ENCODE results near the gene CABLES2.

CABLES2 gene

GRCh38 chr20:62407221-62407992 lies at the start of gene CABLES2:
TSS of gene CABLES2 (minus strand) at chr20:62407285. CDS start at chr20:62407276, 9 bp downstream.
- DNase-seq = peak; percentile 91 to 94

GRCh38 chr20:62455929-62456328 lies 48.8 kb upstream of the CABLES2 start:
- no peak for DNase-seq

GRCh38 chr20:62454904-62455636 lies 48.0 kb upstream of the CABLES2 start:
- no peak for DNase-seq

GRCh38 chr20:62453186-62453808 lies 46.2 kb upstream of the CABLES2 start:
- DNase-seq = no peak

DNA sequence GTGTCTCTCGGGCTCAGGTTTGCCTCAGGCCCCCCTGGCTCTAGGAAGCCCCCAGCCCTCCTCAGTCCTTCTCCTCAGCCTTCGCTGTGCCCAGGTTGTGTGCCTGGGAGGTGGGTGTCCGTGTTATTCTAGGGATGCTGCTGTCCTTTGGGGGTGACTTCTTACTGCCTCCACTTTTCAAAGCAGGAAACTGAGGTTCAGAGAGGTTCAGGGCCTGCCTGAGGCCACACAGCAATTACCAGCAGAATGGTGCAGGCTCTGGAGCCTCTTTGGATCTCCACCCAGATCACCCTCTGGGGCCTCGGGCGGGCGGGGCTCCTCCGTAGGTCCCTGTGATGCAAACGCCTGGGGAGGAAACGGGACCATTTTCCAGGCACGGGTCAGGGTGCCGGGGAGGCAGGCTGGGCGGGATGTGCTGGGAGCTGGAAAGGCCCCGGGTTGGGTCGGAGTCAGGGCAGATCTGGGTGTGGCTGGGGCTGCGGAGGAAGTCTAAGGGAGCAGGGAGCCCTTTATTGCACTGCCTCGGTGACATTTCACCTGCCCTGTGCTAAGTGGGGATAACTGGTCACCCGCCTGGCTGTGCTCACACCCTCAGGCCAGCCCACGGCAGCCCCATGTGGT lies 45.5 kb upstream of the CABLES2 start:
- DNase-seq = no peak

GRCh38 chr20:62451970-62452369 lies 44.9 kb upstream of the CABLES2 start:
- DNase-seq = no peak

- no peak for DNase-seq
Measured at GRCh38 chr20:62451156-62451767, 44.2 kb upstream of the CABLES2 start.

DNA sequence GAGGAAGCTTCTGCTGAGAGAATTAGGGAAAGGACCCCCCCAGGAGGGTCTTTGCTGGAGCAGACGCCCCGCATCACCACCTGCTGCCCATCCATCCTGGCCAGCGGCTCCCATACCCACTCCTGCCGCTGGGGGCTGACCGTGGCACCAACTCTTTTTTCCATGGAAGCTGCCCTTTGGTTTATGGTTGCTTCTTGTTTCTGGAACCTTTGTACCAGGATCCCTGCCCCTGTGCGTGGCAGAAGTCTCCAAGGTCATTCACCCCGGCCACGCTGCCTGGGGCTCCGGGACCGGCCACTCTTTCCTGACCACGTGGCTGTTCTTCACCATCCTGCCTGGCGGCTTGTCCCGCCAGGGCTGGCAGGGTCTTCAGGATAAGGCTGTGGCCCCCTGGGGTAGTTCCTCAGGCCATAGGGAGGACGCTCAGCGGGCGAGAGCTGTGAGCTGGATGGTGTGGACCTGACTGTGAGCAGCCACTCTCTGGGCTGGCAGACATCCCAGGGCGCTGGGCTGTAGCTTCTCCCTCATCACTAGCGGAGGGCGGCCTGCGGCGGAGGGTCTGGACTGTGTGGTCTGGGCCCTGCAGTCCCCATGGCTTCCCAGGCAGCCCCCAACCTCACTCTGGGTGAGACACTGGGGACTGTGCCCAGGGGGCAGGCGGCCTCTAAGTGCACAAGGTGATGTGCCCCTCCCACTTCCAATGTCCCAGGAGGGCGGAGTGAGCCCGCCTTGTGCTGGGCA lies 43.0 kb upstream of the CABLES2 start:
- no peak for DNase-seq

- no peak for DNase-seq
Measured at GRCh38 chr20:62448788-62449187, 41.7 kb upstream of the CABLES2 start.

GRCh38 chr20:62448038-62448437 lies 41.0 kb upstream of the CABLES2 start:
- DNase-seq = no peak

DNA sequence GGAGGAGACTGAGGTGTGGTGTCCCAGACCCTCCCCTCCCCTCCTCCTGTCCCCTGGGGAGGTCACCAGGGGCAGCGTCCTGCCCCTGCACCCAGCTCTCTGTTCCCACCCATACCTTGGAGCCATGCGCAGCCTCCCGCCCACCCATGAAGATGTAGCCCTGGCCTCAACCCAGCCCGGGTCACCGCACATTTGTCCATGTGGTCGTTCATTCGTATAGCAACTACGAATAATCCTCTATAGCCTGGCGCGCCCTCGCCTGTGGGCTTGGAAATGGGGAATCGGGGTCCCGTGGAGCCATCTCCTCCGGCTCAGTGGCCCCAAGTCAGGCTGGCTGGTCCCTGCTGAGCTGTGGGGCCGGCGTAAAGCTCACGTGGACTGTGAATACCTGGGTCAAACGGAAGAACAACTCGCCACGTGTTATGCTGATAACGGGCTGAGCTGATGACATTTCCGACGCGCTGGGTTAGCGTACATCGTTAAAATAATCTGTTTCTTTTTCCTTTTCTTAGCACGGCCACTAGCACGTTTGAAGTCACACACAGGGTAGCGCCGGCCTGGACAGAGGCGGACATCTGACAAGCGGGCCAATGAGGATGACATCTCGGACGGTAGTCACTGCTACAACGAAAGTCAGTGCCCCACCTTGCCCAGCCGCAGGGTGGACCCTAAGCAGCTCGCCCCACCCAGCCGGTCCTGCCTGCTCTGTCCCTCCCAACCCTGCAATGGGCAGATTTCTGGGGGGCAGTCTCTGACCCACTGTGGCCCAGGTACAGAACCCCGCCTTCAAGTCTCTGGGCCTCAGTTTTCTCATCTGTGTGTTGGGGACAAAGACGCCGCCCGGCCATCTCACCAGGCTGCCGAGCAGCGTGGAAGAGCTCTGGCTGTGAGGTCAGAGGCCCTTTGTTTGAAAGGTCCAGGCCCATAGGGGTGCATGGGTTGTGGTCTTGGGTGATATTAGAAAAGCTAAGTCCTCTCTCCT lies 40.1 kb upstream of the CABLES2 start:
- DNase-seq = no peak

DNA sequence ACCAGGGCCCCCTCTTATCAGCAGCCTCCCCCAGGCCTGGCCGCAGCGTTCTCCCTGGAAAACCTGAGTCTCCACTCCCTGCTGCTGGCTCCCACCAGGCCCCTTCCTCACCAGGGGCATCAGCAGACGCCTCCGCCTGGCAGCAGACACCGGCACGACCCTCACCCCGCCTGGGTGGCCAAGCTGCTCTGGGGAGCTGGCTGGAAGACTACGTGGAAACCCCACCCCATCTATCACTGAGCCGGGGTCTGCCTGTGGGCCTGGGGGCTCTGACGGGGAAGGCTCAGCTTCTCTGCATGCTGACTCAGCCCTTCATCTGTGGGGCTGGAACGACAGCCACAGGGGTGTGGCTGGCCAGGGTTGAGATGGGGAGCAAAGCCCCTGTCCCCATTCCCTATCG lies 39.4 kb upstream of the CABLES2 start:
- DNase-seq = no peak

DNA sequence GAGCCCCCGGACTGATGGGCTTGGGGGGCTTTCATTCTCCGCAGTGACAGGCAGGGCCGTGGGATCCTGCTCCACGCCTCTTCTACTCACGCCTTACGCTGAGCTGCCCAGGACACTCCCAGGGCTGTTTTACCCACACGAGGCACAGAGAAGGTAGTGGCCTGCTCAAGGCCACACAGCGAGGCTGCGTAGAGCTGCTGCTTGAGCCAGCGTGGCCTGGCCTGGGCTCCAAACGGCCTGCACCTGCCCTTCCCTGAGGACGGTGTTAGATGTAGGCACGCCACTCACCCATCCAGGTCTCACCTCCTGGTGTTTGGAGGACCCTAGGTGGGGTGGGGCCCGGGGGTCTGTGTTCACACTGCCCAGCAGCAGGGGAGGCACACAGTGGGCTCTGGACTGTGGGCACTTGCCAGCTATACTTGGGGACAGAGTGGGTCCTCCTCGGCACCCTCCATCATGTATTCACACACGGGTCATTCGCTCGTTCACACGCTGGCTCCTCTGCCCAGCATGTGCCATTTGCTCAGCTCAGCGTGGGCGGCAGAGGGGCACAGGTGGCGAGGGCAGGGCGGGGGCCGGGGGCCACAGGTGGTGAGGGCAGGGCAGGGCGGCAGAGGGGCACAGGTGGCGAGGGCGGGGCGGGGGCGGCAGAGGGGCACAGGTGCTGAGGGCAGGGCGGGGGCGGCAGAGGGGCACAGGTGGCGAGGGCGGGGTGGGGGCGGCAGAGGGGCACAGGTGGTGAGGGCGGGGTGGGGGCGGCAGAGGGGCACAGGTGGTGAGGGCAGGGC lies 38.7 kb upstream of the CABLES2 start:
- DNase-seq = no peak

- no peak for DNase-seq
Measured at GRCh38 chr20:62444286-62444685, 37.2 kb upstream of the CABLES2 start.

DNA sequence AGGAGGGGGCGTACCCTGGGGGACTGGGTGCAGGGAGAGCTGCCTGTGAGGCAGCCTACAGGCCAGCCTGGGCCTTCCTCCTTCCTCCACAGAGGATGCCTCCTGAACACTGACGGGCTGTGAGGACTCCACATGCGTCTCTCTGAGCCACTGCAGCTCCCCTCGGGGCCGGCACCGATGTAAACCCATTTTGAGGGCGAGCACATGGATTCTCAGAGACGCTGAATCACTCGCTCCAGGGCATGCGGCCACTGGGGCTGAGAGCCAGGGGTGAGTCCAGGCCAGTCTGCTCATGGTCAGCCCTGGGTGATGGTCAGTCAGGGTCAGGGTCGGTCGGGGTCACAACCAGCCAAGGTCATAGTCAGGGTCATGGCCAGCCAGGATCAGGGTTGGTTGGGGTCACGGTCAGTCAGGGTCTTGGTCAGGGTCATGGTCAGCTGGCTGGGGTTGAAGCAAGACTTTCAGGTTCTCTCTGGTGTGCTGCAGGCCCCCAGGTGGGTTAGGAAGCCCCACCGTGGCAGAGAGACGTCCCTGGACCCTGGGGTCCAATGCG lies 35.0 kb upstream of the CABLES2 start:
- no peak for DNase-seq

GRCh38 chr20:62439218-62439617 lies 32.1 kb upstream of the CABLES2 start:
- no peak for DNase-seq

GRCh38 chr20:62437927-62438326 lies 30.8 kb upstream of the CABLES2 start:
- DNase-seq = peak in 1 of 2 experiments; percentile 16

GRCh38 chr20:62437496-62437895 lies 30.4 kb upstream of the CABLES2 start:
- DNase-seq = no peak

GRCh38 chr20:62436692-62437091 lies 29.6 kb upstream of the CABLES2 start:
- no peak for DNase-seq

Data from NCI-H2081 (cell line).